HG02885 (cell line): Measurements from ENCODE around the gene DNAH2.

Source experiments
- ATAC-seq: cut with Tn5 transposase; IDR thresholded peaks from one replicate; pipeline ENCODE4 v1.9.1; 2021; ENCODE audit warnings: mild to moderate bottlenecking; ENCODE audit not compliant: unreplicated experiment, poor library complexity

DNAH2 gene

DNA sequence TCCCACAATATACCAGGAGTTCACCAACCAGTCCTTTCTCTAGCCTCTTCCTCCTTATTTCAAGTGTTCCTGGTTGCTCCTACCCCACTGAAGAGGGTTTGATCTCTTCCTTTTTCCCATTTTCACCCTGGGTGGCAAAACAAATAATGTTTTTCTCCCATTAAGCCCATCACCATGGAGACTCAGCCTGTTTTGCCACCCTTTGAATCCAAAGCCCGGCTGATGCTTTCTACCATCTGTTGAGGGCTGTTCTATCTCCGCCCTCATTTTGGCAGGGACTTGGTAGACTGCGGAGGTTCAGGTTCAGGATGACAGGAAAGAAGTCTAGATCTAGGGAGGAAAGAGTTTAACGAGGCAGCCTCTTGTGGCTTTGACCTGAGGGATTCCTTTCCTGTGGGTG is 2.6 kb downstream of the DNAH2 start:
- ATAC-seq: no peak

DNA sequence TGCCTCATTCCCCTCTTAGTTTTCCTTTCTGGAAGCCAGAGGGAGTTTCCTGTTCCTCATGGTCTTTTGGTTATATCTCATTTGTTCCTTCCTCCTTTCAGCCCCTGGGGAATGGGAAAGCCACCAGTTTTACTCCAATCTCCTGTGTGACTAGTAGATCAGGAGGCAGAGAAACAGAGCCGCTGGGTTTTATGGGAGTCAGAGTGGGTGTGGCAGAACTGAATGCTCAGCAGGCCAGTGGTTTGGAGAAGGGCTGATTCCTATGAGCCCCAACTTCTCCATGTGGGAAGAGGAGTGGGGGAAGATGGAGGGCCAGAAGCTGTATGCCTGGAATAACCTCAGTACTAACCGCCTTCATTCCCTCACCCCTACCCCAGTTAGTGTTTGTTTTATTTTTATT is 4.1 kb downstream of the DNAH2 start:
- ATAC-seq: no peak

DNA sequence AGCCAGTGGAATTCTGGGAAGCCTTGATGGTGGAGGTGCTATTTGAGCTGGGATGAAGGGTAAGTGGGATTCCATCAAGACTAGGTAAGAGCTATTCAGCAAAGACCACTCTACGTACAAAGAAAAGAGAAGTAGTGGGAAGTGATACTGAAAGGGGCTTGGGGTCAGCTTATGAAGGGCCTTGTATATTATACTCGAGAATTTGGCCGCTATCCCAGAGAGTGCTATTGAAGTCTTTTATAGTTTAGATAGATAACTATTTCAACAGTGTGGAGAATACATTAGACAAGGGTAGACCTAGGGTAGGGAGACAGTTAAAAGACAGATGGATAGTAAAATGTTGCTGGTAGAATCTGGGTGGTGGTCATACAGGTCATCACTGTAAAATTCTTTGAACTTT is 10.3 kb downstream of the DNAH2 start:
- ATAC-seq: no peak

DNA sequence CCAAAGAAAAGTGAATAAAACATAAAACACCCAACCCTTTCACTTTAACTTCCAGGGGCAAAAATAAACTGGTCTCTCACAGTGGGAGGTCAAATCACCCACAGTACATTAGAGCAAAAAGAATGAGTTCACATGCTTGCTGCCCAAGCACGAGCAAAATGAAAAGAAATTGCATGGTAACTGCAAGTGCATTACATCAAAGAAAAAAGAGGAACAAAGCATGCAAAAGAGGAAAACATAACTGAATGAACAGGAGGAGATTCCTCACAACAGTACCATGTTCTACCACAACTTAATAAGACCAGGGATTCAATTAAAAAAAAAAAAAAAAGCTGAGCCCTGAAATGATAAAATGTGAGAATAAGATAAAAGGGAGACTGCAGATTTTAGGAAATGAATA is 12.3 kb downstream of the DNAH2 start:
- ATAC-seq: no peak

DNA sequence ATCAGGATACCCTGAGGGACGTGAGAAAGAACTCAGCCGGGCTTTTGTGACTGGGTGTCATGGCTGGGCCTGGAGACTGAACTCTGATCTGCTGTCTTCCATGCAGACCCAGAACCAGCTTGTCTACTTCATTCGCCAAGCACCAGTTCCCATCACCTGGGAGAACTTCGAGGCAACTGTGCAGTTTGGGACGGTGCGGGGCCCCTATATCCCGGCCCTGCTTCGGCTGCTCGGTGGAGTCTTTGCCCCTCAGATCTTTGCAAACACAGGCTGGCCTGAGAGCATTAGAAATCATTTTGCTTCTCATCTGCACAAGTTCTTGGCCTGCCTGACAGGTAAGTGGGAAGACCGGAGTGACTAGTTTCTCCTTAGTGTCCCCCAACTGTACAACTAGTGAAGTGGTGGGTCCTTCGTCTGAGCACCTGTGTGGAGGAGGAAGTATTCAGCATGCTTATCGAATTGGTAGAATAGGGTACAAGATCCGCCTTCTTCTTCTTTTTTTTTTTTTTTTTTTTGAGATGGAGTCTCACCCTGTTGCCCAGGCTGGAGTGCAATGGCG is 15.5 kb downstream of the DNAH2 start:
- ATAC-seq: no peak

DNA sequence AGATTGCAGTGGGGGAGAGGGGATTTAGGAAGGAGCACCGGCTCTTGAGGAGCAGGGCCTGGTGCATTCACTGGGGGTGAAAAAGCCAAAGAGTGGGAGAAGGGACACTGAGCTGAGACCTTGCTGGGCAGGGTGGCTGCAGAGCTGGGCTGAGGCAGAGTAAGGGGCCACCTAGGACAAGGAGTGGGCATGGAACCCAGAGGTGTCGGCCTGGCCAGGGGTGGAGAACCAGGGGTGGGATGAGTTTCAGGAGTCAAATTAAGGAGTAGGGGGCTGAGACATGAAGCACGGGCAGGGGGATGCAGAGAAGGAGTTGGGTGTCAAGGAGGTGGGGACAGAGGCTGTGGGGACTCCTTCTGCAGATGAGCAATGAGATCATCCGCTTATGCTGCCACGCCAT is 20.1 kb downstream of the DNAH2 start:
- no peak for ATAC-seq

DNA sequence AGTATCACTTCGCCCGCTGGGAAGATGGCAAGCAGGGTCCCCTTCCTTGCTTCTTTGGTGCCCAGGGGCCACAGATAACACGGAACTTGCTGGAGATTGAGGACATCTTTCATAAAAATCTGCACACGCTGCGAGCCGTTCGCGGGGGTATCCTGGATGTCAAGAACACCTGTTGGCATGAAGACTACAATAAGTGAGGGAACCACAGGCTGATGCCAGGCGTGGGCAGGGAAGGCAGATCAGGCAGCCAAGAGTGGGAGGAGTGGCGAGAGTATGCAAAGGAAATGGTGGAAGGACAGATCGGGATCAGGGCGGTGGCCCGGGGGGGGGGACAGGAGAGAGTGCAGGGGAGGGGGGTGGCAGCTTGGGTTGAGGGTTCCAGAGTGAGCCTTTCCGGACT is 22.2 kb downstream of the DNAH2 start:
- ATAC-seq: no peak

DNA sequence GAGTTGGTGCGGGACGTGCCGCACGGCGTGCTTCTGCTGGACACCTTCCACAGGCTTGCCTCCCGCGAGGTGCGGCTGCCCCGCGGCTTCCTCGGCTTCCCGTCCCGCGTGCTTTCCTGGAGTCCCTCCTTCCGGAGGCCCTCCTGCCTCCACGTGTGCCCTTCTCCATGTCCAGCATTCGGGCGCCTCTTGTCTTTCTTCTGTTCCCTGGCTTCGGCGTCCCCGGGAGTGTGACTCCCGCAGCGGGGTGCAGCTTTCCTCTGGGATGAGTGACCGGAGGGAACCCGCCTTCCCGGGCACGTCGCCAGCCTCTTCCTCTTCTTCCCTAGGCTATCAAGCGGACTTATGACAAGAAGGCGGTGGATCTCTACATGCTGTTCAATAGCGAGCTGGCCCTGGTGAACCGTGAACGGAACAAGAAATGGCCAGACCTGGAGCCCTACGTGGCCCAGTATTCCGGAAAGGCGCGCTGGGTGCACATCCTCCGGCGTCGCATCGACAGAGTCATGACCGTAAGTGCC is 23.0 kb downstream of the DNAH2 start:
- no peak for ATAC-seq

DNA sequence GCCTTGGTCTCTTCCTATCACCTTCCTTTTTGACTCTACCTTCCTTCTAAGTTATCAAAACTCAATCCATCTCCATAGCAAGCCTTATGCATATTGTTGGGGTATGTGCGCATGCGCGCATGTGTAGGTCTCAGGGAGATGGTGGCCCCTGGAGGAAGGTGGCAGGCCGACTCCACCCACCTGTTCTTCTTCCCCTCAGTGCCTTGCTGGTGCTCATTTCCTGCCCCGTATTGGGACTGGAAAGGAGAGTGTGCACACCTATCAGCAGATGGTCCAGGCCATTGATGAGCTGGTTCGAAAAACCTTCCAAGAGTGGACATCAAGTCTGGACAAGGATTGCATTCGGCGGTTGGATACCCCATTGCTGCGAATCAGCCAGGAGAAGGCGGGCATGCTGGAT is 25.2 kb downstream of the DNAH2 start:
- ATAC-seq: no peak

DNA sequence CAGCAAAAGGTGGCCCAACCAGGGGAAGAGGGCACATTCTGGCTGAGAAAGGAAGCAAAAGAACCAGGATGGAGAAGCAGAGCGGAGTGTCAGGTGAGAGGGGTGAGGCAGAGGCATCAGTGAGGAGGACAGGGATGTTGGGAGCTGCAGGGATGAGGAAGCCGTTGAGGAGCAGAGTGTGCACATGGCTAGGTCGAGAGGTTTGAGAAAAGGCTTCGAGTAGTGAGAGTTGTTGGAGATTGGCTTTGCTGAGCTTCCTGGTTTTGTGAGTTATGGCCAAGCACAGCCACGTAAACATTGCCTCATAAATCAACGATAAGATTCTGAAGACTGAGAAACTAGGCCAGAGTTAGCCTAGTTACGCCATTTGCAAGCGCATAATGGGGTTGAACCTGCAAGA is 26.9 kb downstream of the DNAH2 start:
- no peak for ATAC-seq

DNA sequence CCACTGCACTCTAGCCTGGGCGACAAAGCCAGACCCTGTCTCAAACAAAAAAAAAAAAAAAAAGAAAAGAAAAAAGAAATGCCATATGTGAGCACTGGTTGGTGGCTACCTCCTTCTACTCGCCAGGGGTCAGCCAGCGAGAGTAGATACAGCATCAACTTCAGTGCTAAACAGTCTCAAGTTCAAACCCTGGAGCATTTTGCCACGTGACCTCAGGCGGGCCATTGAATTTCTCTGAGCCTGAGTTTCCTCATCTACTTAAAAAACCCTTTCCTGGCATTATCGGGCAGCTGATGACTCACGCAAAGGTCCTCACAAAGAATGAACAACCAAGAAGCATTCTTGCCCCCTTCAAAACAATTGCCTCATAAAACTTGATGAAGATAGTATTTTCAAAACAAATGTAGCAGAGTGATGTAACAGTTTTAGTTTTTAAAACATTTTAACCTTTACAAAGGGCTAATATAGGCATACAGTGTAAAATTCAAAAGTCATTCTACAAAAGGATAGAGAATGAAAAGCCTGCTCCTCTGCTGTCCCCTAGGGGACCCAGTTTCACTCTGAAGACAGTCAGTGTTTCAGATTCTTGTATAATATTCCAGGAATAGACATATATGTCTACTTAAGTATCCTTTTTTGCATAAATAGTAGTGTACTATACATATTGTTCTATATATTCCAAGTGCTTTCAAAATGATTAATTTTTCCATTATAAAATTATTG is 28.4 kb downstream of the DNAH2 start:
- no peak for ATAC-seq

DNA sequence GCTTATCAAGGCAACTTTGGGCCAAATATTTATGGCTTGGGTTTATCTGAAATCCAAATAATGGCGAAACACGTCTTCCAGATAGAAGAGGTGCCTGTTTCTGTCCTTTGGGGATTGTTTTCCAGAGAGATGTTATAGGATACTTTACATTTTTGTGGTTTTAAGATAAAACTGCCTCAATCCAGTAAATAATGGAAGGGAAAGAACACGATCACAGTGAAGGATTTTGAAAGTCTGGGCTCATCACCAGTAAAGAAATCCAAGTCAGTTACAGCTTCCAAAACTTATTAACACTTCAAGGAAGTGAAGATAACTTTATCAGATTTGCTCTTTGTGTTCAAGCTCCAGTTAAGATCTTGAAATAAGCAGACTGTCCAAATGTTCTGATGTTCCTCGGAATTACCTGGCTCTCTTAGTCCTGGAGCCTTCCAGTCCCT is 30.1 kb downstream of the DNAH2 start:
- no peak for ATAC-seq

DNA sequence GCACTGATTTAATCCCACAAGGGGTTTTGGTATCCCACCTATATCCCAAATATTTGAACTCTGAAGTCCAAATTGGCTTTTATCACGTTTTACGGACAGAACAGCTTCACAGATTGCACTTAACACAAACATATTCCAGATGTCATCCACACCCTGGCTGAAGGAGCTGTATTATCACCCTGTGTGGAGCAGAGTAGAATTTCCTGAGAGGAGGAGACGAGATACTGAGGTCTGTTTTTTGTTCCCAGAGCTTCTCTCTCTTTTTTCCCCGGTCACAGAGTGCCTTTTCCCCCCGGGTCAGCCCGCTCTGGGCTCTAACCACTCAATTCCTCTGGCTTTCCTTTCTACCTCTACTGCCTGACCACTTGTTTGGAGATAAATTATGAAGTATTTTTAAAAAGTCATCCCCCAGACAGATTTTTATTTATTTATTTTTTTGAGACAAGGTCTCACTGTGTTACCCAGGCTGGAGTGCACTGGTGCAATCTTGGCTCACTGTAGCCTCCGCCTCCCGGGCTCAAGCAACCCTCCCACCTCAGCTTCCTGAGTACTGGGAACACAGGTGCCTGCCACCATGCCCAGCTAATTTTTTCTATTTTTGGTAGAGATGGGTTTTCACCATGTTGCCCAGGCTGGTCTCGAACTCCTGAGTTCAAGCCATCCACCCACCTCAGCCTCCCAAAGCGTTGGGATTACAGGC is 30.7 kb downstream of the DNAH2 start:
- ATAC-seq: no peak

DNA sequence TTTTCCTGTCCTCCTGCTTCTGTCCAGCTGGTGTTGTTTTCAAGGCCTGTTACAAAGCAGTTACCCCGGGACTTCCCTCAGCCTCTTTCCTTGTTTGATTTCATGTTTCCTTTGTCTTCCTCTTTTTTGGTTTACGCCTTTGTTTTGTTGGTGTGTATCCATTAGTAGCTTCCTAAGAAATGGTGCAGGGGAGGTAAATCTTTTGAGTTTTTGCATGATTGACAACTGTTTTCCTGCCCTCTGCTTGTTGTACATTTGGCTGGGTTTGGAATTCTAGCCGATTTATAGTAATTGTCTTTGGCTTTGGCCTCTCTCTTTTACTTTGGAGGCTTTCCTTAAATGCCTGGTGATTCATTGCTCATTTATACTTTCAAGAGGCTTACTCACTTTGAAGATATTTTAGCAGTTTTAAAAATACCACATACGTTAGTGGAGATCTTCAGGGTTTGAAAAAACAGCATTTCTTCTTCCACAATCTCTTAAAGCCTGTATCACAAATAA is 32.8 kb downstream of the DNAH2 start:
- no peak for ATAC-seq

DNA sequence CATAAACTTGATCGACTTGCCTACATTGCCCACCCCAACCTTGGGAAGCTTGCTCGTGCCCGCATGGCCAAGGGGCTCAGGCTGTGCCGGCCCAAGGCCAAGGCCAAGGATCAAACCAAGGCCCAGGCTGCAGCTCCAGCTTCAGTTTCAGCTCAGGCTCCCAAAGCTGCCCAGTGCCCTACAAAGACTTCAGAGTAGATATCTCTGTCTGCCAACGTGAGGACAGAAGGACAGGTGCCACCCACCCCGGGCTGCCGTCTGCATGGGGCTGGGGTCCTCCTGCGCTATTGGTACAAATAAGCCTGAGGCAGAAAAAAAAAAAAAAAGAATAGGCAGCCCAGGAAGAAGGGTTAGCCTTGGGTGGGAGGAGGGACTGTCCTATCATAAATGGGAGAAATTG is 37.1 kb downstream of the DNAH2 start:
- ATAC-seq: no peak

DNA sequence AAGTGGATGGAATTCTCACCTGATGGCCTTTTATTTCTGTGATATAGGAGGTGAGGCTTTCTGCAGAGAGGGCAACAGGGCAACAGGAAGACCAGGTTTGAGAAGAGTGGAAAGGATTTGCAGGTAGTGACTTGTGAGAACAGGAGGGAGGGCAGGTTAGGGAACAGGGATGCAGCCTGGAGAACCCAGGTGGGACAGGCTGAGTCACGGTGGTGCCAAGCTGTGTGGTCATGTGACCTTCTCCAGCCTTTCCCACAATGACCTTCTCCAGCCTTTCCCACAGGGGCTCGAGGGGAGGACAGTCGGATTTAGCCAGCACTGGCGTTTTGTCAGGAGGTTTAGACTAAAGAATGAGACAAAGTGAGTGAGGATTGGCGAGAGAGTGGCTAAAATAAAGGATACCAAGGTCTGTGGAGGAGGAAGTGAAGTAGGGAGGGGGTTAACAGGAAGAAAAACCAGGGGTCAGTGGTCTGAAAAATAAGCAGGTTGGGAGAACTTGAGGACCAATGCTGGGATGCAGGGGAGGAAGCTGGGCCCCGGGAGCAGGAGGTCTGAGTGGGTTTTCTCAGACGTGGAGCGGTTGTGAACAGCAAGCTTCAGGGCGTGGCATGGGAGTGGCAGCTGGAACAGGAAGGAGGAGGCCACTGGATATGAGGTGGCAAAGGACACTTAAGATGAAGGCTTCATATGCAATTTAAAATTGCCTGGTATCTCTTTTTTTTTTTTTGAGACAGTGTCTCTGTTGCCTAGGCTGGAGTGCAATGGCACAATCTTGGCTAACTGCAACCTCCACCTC is 37.7 kb downstream of the DNAH2 start:
- ATAC-seq: no peak

DNA sequence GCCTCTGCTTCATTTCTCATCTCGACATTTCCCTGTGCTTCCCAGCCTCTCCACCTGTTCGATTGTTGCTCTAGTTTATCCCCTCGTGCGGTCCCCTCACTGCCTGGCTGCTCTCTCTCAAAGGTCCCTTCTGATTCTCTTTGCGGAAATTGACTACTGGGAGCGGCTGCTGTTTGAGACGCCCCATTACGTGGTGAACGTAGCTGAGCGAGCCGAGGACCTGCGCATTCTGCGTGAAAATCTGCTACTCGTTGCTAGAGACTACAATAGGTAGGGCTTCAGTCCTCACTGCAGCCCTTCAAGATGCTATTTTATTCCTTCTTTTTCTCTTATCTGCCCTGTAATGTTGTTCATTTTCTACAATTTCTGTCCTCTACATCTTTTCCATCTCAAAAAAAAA is 39.4 kb downstream of the DNAH2 start:
- no peak for ATAC-seq

DNA sequence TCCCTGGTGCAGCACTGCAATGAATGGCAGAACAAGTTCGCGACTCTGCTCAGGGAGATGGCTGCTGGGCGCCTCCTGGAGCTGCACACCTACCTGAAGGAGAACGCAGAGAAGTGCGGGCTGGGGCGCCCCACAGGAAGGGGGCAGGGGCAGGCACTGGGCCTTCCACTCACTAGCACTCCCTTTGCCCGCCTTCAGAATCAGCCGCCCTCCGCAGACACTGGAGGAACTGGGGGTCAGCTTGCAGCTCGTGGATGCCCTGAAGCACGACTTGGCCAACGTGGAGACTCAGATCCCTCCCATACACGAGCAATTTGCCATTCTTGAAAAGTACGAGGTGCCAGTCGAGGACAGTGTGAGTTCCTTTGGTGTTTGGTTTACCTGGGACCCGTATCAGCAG is 46.4 kb downstream of the DNAH2 start:
- ATAC-seq: no peak

DNA sequence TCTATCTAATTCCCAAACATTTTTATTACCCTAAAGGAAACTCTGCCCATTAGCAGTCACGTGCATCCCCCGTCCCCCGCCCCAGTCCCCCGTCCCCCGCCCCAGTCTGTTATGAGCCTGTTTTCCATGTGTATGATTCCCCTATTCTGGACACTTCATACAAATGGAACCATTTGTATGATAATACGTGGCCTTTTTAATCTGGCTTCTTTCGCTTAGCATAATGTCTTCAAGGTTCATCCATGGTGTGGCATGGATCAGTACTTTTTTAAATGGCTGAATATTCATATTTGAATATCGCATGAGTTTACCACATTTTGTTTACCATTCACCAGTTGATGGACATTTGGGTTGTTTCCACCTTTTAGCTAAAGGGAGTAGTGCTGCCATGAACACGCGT is 49.5 kb downstream of the DNAH2 start:
- no peak for ATAC-seq

DNA sequence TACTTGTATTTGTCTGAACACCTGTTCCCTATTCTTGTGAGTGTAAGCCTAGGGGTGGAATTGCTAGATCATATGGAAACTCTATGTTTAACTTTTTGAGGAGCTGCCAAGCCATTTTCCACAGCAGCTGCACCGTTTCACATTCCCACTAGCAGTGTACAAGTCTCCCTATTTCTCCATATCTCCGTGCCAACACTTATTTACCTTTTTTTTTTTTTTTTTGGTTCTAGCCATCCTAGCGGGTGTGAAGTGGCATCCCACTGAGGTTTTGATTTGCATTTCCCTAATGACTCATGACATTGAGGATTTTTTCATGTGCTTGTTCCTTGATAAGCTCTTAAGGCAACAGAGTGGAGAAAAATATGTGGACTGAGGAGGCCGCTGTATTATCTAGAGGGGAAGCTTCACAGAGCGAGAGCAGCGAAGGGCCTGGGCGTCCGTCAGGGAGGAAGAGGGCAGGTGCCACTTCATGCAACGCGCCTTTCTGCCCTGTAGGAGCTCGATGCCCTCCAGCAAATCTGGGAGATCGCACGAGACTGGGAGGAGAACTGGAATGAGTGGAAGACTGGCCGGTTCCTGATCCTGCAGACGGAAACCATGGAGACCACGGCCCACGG is 50.0 kb downstream of the DNAH2 start:
- no peak for ATAC-seq
